GM18858 (cell line): ENCODE results near the gene BPNT1.
A peak's percentile ranks its signal among the peaks of the same experiment; 100 is the strongest.
"Not testable (repeated sequence)": the region's sequence is repeated elsewhere in the genome, so short reads cannot be mapped to it uniquely, and the experiment has no call there.

Experiments
- ATAC-seq: cut with Tn5 transposase; IDR thresholded peaks from one replicate; pipeline ENCODE4 v1.9.1; 2021; ENCODE audit not compliant: unreplicated experiment

Gene BPNT1

GRCh38 chr1:220084460-220084859 lies 5.1 kb downstream of the BPNT1 start:
- no peak for ATAC-seq

- ATAC-seq: no peak
Measured at GRCh38 chr1:220077887-220078286, 11.7 kb downstream of the BPNT1 start.

DNA sequence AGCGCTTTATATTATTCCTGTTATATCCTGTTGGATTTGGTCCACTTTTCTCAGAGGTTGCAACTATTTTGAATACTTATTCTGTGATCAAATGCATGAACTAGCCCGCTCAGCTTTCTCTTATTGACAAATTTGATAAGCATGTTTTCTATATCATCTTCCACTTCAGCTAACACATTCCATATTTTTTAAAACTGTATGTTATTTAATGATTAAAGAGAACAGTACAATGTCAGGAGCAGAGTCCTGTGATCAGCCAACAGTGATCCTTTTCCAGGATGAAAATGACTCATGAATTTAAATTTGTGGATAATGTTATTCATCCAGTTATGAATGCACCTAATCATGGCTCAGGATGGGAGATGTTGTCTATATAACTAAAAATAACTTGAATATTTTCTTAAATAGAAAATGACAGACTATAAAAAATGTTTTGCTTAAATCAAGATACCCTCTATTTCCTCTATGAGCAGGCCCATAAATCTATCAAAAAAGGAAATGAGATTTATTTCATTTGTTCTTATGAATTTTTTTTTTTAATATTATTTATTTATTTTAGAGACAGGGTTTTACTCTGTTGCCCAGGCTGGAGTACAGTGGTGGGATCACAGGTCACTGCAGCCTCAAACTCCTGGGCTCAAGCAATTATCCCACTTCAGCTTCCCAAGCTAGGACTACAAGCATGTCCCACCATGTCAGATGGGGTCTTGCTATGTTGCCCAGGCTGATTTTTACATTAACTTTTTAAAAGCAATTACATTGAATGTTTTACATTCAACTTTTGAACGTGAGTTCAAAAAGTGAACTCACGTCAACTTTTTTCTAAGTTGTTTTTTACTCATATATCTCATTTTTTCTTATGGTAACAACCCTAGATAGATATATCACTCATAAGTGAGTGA lies 12.5 kb downstream of the BPNT1 start:
- ATAC-seq: no peak

DNA sequence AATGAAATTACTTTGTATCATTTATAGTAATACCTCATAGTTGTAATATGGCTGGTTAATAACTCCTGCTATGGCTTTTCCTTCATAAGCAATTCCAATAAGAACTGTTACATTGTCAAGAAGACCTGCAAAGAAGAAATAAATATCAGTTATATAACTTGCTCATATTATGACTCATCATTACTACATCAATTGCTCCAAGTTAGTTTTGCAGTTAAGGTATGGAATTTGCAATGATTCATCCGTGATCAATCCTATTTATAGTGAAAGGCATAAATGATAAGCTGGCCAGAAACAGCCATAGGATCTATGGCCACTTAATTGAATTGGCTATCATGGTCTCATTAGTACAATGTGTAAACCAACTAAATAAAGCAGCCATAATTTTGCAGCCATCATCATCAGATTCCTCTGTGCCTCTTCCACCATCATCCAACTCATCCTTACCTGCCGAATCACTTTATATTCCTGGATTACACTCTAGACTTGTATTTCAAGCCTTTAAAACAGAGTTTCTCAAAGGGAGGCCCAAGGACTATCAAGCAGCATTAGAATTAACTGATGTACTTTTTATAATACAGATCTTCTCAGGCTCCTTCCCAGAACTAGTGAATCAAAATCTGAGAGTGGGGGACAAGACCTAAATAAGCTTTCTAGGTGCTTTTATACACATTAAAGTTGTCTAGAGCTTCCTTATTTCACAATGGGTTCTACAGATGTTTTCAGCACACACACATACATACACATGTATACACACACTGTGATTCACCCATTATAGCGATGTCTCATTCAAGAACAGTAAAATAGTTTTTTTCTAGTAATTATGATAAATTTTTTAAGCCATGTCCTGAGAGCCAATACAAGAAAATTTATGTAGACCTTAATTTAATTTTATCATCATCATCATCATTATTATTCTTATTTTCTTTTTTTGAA lies 22.1 kb downstream of the BPNT1 start:
- ATAC-seq: no peak

DNA sequence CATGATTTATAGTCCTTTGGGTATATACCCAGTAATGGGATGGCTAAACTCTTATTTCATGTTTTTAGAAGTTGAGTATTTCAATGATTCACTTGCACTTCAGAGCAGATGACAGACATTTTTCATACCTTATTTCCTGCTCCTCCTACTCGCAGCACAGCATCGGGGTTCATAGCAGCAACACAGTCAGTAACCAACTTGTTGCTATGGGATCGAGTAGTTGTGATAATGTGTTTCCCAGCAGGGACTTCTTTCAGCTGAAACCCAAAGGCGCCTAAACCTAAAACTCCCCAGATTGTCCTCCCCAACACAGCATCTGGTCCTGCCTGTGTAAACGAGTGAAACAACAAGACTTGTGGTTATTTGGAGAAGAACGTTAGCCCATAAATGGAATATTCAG lies 27.0 kb downstream of the BPNT1 start:
- no peak for ATAC-seq

- ATAC-seq: no peak
Measured at GRCh38 chr1:220060876-220061275, 28.7 kb downstream of the BPNT1 start.

DNA sequence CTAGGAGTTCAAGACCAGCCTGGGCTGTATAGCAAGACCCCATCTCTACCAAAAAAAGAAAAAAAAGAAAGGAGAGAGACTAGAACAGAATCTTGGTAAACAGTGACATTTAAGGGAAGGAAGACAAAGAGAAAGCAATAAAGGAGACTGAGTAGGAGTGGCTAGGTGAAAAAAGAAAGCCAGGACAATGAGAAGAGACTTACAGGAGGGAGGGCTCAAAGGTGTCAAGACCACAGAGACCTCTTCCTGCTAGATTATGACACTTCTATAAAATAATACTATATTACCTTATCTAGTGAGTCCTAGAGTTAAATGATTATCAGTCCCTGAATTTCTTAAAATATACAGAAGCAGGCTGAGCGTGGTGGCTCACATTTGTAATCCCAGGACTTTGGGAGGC lies 33.2 kb downstream of the BPNT1 start:
- no peak for ATAC-seq

DNA sequence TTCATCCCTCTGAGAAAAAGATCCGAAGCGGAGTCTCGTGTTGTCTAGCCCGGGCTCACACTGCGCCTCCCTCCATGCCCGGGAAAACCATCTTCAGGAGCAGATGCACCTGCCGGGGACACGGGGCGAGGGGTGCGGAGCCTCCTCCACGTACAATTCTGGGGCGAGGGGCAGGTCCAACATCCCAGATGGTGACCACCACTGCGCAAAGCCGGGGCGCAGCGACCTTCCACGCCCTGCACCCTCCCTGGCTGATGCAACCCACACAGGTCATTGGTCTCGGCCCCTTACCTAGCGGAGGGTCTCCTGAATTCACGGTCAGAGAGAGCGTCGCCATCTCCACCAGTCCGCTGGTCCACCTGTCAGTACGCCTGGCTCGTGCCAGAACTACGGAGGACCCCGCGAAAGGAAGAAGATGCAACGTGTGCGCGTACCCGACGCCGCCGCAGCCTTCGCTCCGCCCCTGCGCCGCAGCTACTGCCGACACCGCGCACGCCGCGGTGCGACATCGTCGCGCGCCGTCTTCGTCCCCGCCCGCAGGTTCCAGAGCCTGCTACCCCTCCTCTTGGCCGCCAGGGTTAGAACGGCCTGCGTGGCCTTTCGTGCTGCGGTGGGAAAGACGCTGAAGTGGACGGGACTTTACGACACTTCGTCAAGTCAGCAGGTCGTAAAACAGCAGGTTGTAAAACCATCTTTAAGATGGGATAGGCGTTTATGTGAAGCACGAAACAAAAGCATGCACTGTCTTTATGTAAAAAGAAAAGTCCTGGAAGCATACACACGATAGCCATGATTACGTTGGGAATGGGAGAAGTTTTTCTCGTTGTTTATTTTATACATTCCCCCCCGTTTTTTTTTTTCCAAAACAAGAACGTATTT lies 43.3 kb downstream of the BPNT1 start, which contains the start of gene EPRS1:
Gene EPRS1 (minus strand): TSS at position 454 of the 879 bp plus-strand sequence. CDS start 117 bp downstream, at position 337.
- peak; percentile 98 for ATAC-seq

GRCh38 chr1:220045356-220046051 lies 44.1 kb downstream of the BPNT1 start:
- ATAC-seq: no peak

GRCh38 chr1:220044678-220045355 lies 44.8 kb downstream of the BPNT1 start:
- no peak for ATAC-seq

GRCh38 chr1:220043646-220044045 lies 45.9 kb downstream of the BPNT1 start:
- ATAC-seq: no peak

DNA sequence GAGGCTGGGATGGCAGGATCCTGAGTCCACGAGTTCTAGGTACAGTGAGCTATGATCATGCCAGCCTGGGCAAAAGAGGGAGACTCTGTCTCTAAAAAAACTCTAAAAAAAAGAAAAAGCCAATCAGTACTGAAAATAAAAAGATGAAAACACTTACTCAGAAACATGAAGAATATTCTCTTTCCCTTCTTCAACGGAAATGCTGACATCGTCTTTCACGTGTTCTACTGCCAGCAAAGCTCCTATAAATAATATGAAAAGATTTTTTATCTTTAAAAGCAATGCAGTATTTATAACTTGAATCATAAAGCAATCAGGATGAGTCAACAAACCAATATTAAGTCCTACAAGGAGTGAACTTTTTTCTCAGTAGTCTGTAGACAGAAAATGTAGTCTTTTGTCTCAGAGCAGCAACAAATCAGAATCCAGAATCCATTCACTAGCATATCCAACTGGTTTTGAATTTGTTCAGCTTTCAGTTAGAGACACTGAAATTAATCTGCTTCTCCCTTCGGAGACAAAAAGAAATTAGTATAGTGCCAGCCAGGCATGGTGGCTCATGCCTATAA lies 49.5 kb downstream of the BPNT1 start:
- no peak for ATAC-seq

DNA sequence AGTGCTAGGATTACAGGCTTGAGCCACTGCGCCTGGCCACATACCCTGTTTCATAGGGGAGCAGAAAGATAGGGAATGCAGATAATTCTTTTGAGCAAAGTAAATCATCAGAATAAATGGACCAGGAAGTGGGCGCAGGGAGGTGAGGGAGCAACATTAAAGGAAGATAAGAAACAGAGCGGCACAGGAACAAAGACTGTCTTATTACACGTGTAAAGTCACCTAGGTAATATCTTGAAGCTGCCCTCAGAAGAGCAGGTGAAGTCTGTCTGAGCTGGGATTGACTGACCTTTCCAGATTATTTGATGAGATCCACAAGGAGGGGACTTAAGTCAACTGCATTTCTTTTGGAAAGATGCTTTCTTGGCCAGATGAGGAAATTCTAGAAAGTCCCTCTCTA lies 50.9 kb downstream of the BPNT1 start:
- ATAC-seq: no peak

DNA sequence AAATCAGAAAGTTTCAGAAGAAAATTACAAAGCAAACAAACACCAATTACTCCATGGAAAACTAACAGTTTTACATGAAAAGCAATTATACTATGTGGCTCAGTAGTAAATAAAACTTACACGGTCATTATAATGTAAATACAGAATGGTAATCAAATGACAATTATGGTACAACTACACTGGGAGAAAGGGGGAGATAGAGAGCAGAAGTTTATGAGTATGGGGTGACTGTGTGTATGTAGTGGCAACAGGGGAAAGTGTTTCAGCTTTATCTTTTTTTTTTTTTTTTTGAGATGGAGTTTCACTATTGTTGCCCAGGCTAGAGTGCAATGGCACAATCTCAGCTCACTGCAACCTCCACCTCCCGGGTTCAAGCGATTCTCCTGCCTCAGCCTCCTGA lies 51.8 kb downstream of the BPNT1 start:
- not testable (repeated sequence) for ATAC-seq

DNA sequence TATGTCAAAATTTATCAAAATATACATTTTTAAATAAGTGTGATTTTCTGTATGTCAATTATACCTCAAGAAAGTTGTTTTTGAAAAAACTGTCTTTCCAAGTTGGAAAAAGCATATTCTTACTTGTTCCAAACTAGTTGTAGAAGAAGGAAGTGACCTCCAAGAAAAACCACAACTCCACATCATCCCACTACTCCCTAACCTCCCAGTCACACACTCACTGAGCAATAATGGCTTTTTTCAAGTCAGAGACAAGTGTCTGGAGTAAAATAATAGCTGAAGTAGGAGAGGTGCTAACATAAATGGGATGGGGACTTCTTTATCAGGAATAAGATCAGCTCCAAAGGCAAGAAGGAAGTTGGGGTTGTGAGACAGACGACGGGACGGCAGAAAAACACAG lies 56.7 kb downstream of the BPNT1 start:
- ATAC-seq: no peak

DNA sequence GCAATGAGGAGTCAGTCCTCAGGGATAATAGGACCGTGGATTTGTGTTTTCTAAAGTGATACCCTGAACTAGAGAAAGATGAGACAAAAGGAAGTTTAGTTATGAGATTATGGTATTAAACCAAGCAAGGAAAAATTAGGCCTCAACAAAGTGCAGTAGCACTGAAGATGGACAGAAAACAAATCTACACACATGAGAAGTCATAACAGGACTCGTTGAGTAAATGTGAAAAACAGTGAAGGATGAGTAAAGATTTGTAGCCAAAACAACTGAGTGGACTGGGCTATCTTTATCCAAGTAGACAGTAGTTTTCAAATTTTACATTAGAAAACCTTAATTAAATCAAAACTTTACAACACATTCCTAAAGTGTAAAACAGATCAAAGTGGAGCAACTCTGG lies 58.3 kb downstream of the BPNT1 start:
- ATAC-seq: peak; percentile 64

GRCh38 chr1:220028346-220028895 lies 61.2 kb downstream of the BPNT1 start:
- ATAC-seq: no peak

DNA sequence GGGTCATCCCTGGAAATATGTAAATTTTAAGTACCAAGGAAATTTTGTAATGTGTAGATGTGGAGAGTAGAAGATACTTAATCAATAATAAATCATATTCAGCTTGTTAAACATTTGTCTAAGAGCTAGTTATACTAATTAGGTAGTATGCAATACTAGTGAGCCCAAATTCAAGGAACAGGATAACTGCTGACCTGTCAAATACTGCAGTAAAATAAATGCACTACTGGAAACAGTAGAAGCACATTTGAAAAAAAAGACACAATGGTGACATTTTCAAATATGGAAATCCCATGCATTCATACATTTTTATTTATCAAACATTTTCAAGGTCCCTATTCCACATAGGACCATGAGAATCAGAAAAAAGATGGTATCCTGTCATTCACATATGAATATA lies 70.5 kb downstream of the BPNT1 start:
- no peak for ATAC-seq

DNA sequence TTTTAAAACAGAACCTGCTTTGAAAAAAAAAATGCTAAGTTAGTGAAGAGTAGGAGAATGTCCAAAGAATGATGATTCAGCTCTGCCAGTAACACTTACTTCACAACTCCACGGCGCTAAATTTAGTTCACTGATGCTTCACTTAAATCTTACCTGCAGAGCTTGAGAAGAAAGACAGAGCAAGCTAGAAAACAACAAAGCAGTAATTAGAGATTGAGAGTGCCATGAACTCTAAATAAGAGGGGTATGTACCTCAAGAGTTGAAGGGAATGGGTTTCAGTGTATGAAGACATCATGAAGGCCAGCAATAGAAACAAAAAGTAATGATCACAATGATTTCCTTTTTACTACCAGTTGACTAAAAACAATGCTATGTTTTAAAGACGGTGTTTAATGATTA lies 76.1 kb downstream of the BPNT1 start:
- ATAC-seq: peak; percentile 63
